ENCODE data around the gene ZNF217.

- TF ChIP-seq CTCF (IDR thresholded peaks at IDR 0.05; ENCODE audit: poor library complexity) (no peak), EZH2 (IDR thresholded peaks at IDR 0.05; ENCODE audit: borderline replicate concordance) (no peak)
Observed at GRCh38 chr20:53517146-53517545, 76.5 kb downstream of the ZNF217 start.

Measured in hepatocyte (in vitro differentiated cells).